NCI-H2171 treated with DMSO at 0.1 percent for 48 hours (cell line): Measurements from ENCODE around the gene ZNF274.
"Not testable (repeated sequence)": the region's sequence is repeated elsewhere in the genome, so short reads cannot be mapped to it uniquely, and the experiment has no call there.

Experiments
- DNase-seq: peaks from one replicate; lab custom pipeline; 2025; lab: John Stamatoyannopoulos, UW

The ZNF274 gene

GRCh38 chr19:58182989-58183816, at the start of gene ZNF274:
Gene ZNF274, plus strand, starts transcription at chr19:58183061. Its CDS starts 905 bp downstream, at chr19:58183966.
- DNase-seq = peak; percentile 88

GRCh38 chr19:58134244-58134643, 48.6 kb upstream of the ZNF274 start:
- DNase-seq = no peak

- no peak for DNase-seq
Measured at GRCh38 chr19:58145849-58146248, 37.0 kb upstream of the ZNF274 start.

- DNase-seq = not testable (repeated sequence)
Measured at GRCh38 chr19:58147475-58147874, 35.4 kb upstream of the ZNF274 start.

GRCh38 chr19:58150328-58150921, 32.4 kb upstream of the ZNF274 start, which contains the start of gene ZNF329:
Gene ZNF329, minus strand, starts transcription at chr19:58150789. Its CDS starts 21,286 bp downstream, at chr19:58129503.
- DNase-seq = peak; percentile 81

- no peak for DNase-seq
Measured at GRCh38 chr19:58153386-58153785, 29.5 kb upstream of the ZNF274 start.

- no peak for DNase-seq
Measured at GRCh38 chr19:58154287-58154678, 28.6 kb upstream of the ZNF274 start.

- DNase-seq = peak; percentile 86
Measured at GRCh38 chr19:58154679-58155648, 27.9 kb upstream of the ZNF274 start.

GRCh38 chr19:58157045-58157728, 25.7 kb upstream of the ZNF274 start:
- DNase-seq = no peak

- DNase-seq = no peak
Measured at GRCh38 chr19:58166268-58166667, 16.6 kb upstream of the ZNF274 start.

- DNase-seq = no peak
Measured at GRCh38 chr19:58166708-58167280, 16.1 kb upstream of the ZNF274 start.

- DNase-seq = no peak
Measured at GRCh38 chr19:58170860-58171259, 12.0 kb upstream of the ZNF274 start.

GRCh38 chr19:58181902-58182576, 822 bp upstream of the ZNF274 start:
- DNase-seq = peak; percentile 59

GRCh38 chr19:58182577-58182988, 278 bp upstream of the ZNF274 start:
- no peak for DNase-seq

- no peak for DNase-seq
Measured at GRCh38 chr19:58183817-58184215, 955 bp downstream of the ZNF274 start.

GRCh38 chr19:58196901-58197616, 14.2 kb downstream of the ZNF274 start:
- DNase-seq = no peak

- no peak for DNase-seq
Measured at GRCh38 chr19:58203814-58204475, 21.1 kb downstream of the ZNF274 start.

- no peak for DNase-seq
Measured at GRCh38 chr19:58204566-58204965, 21.7 kb downstream of the ZNF274 start.

- no peak for DNase-seq
Measured at GRCh38 chr19:58209577-58209976, 26.7 kb downstream of the ZNF274 start.
